Iris pigment epithelial cell (primary cell): ENCODE data around the gene NFIL3.
A peak's percentile ranks its signal among the peaks of the same experiment; 100 is the strongest.
"Not testable (repeated sequence)": the region's sequence is repeated elsewhere in the genome, so short reads cannot be mapped to it uniquely, and the experiment has no call there.

Experiments
- DNase-seq: peaks from one replicate; pipeline ENCODE4 v3.0.0-alpha.2; 2011; ENCODE audit warnings: low read depth

NFIL3 gene, protein sequence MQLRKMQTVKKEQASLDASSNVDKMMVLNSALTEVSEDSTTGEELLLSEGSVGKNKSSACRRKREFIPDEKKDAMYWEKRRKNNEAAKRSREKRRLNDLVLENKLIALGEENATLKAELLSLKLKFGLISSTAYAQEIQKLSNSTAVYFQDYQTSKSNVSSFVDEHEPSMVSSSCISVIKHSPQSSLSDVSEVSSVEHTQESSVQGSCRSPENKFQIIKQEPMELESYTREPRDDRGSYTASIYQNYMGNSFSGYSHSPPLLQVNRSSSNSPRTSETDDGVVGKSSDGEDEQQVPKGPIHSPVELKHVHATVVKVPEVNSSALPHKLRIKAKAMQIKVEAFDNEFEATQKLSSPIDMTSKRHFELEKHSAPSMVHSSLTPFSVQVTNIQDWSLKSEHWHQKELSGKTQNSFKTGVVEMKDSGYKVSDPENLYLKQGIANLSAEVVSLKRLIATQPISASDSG

DNA sequence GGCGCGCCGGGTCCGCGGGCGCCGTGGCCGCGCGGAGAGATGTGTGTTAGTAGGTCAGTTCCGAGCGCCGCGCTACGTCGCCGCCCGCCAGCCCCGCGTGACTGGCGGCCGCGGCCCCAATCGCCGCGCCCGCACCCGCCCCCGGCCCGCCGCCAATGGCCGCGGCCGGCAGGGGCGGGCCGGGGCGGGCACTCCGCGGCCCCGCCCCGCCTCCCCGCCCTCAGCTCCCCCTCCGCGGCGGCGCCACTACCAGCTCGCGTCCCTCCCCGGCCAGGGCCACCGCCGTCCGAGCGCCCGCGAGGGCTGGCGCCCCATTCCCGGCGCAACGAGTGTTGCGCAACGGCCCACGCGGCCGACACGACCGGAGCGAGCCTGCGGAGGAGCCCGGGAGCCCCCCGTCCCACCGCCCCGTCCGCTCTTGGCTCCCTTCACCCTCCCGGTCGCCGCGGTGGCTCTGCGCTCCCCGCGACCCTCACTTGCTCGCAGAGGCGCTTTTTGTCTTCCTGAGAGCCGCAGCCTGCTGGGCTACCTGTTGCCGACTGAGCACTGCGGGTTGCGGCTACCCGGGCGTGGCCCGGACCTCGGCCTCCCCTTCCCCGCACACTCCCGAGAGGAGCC lies at the start of gene NFIL3:
TSS of gene NFIL3 (minus strand) at position 48 of the 618 bp plus-strand sequence. CDS start 13,098 bp downstream, outside the sequence.
- peak; percentile 79 for DNase-seq

DNA sequence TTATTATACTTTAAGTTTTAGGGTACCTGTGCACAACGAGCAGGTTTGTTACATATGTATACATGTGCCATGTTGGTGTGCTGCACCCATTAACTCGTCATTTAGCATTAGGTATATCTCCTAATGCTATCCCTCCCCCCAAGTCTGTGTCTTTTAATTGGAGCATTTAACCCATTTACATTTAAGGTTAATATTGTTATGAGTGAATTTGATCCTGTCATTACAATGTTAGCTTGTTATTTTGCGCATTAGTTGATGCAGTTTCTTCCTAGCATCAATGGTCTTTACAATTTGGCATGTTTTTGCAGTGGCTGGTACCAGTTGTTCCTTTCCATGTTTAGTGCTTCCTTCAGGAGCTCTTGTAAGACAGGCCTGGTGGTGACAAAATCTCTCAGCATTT lies 47.9 kb upstream of the NFIL3 start:
- not testable (repeated sequence) for DNase-seq

DNA sequence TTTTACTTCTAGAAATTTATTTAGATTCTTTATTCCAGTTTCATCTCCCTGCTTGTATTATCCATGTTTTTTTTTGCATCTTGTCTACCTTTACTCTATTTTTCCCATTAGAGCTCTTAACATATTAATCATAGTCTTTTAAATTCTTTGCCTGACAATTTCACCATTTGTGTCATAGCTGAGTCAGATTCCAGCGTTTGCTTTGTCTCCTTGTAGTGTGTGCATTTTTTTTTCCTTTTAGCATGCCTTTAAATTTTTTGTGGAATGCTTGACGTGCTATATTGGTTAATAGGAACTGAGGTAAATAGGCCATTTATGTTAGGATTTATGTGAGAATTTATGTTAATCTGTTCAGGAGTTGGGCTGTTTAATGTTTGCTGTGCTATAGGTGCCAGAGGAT lies 41.8 kb upstream of the NFIL3 start:
- peak; percentile 12 for DNase-seq

DNA sequence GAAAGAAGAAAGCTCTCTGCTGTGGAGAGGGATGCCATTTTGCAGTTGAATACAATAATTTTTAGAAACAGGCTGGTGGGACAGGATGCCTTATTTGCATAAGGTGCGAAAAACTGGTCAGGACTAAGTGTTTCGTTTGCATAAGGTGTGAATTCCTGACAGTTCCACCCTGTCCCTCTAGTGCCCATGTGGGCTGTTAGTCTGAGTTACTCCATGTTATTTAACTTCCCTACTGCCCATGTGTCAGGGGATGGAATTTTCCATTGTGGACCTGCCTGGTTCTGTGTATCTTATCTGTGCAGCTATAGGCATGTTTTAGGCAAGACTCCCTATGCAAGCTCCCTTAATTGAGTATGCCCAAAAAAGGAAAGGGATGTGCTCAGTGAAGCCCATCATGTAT lies 35.3 kb upstream of the NFIL3 start:
- DNase-seq: no peak

DNA sequence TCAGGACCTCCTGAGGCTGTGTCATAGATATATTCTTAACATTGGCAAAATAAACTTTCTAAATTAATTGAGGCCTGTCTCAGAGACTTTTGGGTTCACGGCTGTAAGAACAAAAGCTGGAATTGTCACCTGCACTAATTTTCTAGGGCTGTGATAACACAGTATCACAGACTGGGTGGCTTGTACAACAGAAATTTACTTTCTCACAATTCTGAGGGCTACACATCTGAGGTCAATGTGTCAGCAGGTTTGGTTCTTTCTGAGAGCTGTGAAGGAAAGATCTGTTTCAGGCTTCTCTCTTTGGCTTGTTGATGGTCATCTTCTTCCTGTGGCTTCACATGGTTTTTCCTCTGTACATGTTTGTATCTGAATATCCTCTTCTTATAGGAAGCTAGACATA lies 29.2 kb upstream of the NFIL3 start:
- no peak for DNase-seq

DNA sequence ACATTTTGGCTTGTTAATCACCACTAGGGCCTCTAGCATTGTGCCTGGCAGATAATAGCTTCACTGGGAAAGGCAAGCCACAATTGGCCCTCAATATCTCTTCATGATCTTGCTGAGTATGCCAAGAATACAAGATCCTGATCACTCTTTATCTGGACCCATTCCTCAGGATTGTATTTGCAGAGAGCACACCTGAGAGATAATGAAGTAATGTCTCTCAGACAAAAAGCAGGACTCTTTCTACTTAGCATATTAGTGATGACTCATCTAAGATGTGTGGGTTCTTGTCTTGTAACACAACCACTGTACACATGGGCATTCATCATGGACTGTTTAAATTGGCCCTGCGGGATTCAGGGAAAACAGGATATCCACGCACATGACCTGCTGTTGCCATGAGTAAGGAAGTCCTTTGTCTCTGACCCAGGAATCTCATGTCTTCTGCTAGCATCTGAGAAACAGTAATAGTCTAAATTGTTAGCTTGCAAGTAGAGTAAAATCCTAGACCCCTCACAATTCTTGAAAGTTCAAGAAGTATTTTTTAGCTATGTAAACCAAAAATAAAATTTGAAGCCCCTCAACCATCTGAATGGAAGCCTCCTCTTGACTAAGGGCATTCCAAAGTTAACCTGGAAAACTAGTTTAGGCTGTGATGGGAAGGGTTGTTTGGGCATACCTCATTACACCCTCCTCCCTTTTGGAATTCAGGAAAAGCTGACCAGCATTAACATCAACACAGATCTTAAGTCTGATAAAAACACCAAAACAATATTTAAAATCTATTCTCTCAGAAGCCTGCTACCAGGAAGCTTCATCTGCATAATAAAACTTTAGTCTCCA lies 28.0 kb upstream of the NFIL3 start:
- DNase-seq: no peak

DNA sequence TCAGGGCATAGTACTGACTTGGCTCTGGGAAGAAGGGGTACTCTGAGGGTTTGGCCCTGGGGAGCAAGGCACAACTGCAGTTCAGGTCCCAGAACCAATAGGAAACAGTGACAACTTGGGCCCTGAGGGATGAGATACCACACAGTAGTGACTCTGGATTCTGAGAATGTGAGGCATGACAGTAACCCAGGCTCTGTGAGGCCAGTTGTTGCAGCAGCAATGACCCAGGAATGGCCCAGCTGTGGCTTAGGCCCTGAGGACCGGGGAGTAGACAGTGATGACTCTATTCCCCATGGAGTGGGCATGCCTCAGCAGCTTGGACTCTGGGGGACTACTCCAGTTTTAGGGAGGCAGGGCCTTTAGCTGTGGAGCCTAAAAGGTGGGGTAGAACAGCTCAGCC lies 21.5 kb upstream of the NFIL3 start:
- no peak for DNase-seq

DNA sequence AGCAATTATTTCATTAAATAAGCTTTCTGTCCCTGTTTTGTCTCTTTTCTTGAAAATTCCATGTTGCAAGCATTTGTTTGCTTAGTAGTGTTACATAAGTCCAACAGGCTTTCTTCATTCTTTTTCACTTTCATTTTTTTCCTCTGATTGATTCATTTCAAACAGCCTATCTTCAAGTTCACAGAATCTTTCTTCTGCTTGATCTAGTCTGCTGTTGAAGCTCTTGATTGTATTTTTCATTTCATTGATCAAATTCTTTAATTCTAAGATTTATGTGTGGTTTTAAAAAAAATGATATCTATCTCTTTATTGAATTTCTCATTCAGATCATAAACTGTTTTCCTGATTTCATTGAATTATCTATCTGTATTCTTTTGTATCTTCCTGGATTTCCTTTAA lies 20.4 kb upstream of the NFIL3 start:
- no peak for DNase-seq

DNA sequence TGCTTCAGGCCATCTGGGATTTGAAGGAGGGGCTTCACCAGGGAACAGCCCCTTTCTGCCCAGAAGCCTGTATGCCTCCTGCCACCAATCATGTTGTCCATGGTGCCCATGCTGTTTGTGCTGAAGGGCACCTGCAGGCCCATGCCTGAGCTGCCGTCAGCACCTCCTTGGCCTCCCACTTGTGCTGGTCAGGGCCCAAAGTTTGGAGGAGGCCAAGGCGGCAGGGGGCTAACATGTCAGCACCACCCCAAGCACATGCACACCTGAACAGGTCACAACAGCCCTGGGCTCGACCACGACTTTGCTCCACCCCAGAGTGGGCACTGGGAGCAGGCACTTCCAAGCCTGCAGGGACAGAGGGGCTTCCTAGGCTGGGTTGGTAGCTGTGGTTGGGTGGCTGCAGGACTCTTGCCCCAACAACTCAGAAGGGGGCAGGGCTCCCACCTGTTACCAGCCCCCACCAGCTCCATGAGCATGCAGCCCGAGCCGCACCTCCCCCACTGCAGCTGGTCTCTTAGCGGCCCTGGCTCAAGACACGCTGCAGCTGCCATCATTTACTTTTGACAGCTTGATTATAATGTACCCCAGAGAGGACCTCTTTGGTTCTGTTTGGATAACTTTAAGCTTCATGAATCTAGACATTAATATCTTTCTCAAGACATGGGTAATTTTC lies 19.8 kb upstream of the NFIL3 start:
- no peak for DNase-seq

DNA sequence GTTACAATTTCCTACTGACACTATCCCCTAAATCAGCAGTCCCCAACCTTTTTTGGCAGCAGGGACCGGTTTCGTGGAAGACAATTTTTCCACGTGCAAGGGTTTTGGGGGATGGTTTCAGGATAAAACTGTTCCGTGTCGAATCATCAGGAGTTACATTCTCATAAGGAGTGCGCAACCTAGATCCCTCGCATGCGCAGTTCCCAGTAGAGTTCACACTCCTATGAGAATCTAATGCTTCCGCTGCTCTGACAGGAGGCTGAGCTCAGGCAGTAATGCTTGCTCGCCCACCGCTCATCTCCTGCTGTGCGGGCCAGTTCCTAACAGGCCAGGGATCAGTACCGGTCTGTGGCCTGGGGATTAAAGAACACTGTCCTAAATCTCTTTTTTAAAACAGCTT lies 13.2 kb upstream of the NFIL3 start:
- no peak for DNase-seq

DNA sequence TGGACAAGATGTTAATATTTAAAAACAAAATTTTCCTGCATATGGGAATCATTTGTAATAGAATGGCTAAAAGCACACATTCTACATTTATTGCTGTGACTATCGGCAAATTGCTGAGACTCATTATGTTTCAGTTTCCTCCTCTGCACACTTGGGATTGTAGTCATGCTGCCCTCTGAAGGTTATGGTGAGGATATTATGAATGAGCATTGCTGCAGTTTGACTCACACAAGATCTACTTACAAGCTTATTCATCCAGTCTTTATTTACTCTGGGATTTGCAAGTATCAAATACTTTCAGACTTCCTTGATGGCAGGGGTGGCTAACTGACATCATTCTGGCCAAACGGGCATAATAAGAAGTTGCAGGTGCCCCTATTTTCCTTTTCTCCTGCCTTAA lies 9.5 kb upstream of the NFIL3 start:
- peak; percentile 97 for DNase-seq

DNA sequence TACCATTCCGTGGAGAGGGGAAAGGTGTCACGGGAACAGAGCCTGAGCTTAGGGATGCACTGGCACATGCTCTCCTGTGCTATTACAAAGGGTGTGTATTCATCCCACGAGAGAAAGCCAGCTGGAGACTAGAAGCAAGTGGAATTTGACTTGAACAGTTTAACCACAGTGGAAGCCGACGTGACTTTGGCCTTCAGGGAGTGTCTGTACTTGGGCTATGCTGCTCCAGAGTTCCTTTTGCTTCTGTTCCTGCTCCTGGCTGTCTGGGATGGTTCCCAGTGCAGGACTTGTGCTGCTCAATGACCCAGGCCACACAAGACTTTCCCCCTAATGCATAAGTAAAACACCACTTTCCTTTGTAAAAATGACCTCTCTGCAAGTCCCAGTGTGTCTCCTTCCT lies 7.9 kb upstream of the NFIL3 start:
- DNase-seq: no peak

DNA sequence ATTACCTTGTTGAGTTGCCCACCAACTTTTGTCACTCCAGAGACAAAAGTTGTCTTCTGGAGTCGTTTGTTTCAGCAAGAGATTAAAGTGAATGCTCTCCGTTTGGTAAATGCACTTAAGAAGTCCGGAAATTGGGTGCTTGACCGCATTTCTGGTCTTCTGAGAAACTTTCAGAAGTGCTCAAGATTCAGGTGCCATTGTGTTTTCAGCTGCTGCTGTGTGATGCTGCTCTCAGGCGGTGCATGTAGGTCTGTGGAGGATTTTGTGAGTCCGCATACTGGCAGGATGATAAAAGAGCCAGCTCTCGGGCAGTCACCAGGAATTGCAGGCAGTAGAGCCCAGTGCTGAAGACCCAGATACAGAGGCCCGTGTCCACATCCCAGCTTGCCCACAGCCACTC lies 5.9 kb upstream of the NFIL3 start:
- DNase-seq: no peak

DNA sequence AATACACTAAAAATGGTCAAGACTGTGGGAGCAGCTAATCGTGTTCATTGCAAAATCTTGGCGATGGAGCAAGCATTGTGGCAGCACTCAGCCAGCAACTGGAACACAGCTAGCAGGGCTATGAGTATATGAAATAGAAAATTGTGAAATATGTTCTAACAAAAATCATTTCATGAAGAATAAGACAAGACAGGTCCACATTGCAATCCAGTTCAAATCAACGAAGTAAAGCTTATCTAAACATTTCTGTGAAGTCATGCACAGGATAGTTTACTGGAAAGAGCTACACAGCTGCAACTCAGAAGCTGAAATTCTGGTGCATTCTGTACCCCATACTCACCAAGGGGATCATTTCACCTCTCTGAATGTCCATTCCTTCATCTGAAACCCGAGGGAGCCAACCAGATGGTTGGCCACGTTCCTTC lies 5.3 kb upstream of the NFIL3 start:
- peak; percentile 90 for DNase-seq

DNA sequence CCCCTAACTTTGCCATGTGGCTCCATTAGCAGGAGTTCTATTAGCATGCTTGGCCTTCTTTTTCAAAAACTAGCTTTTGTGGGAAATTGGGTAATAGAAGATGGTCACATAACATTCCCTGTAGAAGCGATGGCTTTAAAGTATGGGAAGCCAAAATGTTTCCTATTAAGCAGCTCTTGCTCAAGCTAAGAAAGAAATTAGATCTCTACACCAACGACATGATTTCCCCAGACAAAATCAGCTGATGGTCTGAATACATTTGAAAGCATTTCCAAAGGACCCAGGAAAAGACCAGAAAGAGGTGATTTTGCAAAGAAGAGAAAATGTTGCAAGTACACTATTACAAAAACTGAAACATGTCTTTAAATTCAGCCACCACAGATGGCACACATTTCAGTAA lies 4.8 kb upstream of the NFIL3 start:
- peak; percentile 42 for DNase-seq

DNA sequence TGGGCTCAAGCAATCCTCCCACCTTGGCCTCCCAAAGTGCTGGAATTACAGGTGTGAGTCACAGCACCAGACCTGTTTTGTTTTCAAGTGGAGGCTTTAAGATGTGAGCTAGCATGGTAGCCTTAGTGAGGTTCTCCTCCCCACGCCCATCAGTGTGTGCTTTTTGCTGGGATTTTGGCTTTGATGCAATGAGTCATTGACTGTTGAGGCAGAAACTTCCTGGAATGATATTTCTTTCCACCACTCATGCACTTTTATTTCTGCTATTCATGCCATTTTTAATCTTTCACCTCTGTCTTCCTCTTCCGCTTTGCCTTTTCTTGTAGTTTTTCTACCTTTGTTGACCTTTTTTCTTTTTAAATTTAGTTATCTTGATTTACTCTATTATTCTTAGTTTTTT lies 4.2 kb upstream of the NFIL3 start:
- DNase-seq: peak; percentile 76

DNA sequence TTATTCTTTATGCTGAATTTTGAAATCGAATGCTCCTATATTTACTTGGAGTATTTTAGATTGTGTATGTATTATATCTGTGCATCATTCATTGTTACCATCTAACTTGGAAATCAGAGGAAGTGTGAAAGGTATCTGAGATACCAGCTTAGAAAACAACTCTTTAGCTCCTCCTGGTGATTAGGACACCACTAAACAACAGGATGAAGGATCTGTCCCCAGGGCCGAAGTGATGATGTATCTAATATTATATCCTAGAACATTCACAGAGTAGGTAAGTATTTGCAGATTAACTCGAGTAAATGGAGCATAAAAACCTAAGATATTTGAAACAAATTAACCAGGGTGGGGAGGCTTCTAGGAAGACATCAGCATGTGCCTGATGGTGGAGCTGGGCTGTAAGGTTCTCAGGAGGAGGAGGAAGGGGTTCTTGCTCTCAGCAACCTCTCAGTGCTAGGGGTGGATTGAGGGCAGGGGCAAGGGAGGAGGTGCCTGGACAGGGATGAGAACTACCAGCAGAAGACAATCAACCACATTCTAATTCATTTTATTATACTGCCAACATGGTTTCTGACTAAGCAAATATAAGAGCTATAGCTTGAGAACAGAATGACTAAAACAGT lies 2.6 kb upstream of the NFIL3 start:
- DNase-seq: peak; percentile 66

DNA sequence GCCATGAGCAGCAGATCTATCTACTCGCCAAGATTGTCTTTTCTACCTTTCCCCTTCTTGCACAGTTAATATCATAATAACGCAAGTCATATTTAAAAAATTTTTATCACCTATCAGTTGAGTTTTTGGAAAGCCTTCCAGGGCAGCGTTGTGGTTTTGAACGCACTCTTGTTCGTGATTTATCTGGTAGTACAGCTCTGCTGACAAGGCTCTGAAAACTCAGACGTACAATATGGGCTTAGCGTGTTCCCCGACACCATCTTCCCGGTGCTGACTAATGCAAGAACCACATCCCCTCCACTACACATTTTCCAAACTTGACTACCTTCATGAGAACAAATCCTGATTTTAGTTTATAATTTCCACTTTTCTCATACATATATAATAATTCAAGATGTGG lies 1.6 kb upstream of the NFIL3 start:
- DNase-seq: no peak

DNA sequence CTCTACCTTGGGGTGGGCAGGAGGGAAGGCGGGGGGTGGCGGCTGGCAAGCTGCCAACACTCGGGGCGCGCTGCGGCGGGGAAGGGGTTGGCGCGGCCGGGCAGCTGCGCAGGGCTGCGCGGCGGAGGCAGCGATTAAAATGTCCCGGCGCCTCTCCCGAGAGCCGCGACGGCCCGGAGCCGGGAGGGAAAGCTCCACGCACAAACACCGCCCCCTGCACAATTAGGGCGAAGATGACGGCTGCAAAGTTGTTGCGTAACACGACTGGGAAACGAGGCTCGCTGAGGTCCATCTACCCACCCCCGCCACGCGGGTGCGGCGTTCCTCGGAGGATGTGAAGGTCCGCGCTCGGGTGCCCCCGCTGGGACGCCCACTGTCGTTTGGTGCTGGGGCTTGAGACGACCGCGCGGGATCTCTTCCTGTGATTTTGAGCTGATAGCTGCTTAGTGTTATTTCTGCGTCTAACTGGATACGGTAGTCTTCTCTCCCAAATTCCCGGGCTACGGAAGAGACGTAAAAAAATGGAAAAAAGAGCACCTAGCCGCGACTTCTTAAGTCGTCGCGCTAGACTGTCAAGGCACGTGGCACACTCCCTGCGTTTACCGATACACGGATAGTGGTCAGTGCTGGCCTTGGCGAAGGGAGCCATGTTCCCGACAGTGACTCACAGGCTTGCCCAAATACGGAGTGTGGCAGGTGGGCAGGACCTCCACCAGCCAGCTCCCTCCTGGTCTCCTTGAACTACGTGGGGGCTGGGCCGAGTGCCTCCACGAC lies 958 bp upstream of the NFIL3 start:
- DNase-seq: peak; percentile 90

DNA sequence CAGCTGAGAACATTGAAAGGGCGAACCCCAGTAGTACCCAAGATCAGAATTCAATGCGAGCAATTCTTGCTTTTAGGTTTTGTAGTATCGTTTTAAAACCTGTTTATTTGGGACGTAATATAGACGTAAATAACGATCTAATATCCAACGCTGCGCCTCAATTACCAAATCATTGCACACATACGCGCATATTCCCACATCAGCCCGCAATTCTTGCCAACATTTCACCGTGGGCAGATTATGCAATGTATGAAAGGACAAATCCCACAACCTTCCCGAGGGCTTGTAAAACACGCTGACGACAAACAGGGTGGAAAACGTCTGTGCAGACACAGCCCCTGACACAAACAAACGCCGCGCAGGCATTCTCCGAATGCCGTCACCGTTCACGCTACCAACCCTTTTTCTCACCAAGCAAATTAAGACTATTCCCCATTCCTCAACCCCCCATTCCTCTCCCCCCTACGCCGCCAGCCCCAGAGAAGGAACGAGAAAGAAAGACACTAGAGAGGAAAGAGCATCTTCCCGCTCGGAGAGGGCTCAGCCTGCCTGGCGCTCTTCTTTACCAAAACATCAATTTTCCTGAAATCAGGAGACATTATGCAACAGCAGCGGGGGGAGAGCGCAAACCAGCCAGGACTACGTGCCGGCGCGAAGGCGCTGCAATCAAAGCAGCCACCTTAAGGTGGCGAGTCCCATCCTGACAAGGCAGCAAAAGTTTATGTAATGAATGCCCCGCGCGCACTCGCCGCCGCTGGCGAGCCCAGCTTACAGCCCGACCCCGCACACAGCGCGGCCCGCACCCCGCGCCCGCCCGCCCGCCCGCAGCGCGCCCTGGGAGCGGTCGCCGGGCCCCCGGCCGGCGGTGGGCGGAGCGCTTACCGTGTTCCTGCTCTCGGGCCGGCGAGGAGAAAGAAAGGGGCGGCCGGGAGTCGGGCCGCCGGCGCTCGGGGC lies 597 bp downstream of the NFIL3 start:
- peak; percentile 84 for DNase-seq
